ENCODE data around the gene MRPL44.

DNA sequence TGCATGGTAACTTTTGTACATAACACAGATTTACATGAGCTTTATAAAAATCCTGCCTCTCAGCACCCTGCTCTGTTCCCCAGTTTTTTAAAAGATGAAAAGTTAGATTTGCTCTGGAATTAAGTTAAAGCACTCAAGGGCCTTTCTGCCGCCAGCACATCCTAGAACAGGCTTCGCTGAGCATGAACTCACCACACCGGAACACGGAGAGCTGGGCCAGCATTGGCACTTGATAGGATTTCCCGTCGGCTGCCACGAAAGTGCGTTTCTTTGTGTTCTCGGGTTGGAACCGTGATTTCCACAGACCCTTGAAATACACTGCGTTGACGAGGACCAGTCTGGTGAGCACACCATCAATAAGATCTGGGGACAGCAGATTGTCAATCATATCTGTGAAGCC lies 34.3 kb downstream of the MRPL44 start:
- TF ChIP-seq, protein P1, sequence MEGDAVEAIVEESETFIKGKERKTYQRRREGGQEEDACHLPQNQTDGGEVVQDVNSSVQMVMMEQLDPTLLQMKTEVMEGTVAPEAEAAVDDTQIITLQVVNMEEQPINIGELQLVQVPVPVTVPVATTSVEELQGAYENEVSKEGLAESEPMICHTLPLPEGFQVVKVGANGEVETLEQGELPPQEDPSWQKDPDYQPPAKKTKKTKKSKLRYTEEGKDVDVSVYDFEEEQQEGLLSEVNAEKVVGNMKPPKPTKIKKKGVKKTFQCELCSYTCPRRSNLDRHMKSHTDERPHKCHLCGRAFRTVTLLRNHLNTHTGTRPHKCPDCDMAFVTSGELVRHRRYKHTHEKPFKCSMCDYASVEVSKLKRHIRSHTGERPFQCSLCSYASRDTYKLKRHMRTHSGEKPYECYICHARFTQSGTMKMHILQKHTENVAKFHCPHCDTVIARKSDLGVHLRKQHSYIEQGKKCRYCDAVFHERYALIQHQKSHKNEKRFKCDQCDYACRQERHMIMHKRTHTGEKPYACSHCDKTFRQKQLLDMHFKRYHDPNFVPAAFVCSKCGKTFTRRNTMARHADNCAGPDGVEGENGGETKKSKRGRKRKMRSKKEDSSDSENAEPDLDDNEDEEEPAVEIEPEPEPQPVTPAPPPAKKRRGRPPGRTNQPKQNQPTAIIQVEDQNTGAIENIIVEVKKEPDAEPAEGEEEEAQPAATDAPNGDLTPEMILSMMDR (IDR thresholded peaks at IDR 0.05), result no peak
- no peak for TF ChIP-seq EZH2 (IDR thresholded peaks at IDR 0.05; ENCODE audit: borderline replicate concordance, insufficient read depth, low read depth, low read length, poor library complexity, severe bottlenecking)
